HG03095 (cell line): Measurements from ENCODE around the gene MTSS2.

ENCODE experiments used
- ATAC-seq: cut with Tn5 transposase; IDR thresholded peaks from one replicate; pipeline ENCODE4 v1.9.1; 2021; ENCODE audit warnings: moderate library complexity; ENCODE audit not compliant: unreplicated experiment

Gene MTSS2

GRCh38 chr16:70687671-70688245 is 1.9 kb upstream of the MTSS2 start:
- ATAC-seq = no peak

- no peak for ATAC-seq
These were observed 1.3 kb upstream of the MTSS2 start for GRCh38 chr16:70687102-70687511.

GRCh38 chr16:70686376-70687101 is 686 bp upstream of the MTSS2 start:
- no peak for ATAC-seq

GRCh38 chr16:70685061-70685937 is 554 bp downstream of the MTSS2 start:
- no peak for ATAC-seq

- no peak for ATAC-seq
These were observed 1.4 kb downstream of the MTSS2 start for GRCh38 chr16:70684146-70685060.

- ATAC-seq = no peak
These were observed 2.5 kb downstream of the MTSS2 start for GRCh38 chr16:70683146-70683944.

GRCh38 chr16:70682239-70683145 is 3.4 kb downstream of the MTSS2 start:
- ATAC-seq = no peak

- no peak for ATAC-seq
These were observed 4.2 kb downstream of the MTSS2 start for GRCh38 chr16:70681382-70682238.

- no peak for ATAC-seq
These were observed 5.1 kb downstream of the MTSS2 start for GRCh38 chr16:70680495-70681381.

- ATAC-seq = no peak
These were observed 6.0 kb downstream of the MTSS2 start for GRCh38 chr16:70679671-70680494.

GRCh38 chr16:70678898-70679670 is 6.8 kb downstream of the MTSS2 start:
- no peak for ATAC-seq

GRCh38 chr16:70678121-70678897 is 7.5 kb downstream of the MTSS2 start:
- no peak for ATAC-seq

- no peak for ATAC-seq
These were observed 8.2 kb downstream of the MTSS2 start for GRCh38 chr16:70677499-70678120.
